ENCODE results near the gene FBXL13. TPM values are rescaled to one million over a fixed set of nuclear protein-coding genes. Genes with fewer than 3 reads are reported as not detected.

Gene FBXL13
- total and polyA plus RNA-seq, 2 donors from 2014 or later = 1.5 to 4.8 TPM

GRCh38 chr7:102974366-102975236, 100.0 kb downstream of the FBXL13 start:
- Histone ChIP-seq H3K4me3 (ENCODE audit: low read length in 3 of 3) (no peak overlapping the region), H3K27ac (ENCODE audit: low read depth in 2 of 2, low read length in 2 of 2) (no peak overlapping the region), H3K36me3 (ENCODE audit: control insufficient read depth in 2 of 3, insufficient read depth in 3 of 3, low read length in 3 of 3) (no peaks in the 10 kb centered on the region), H3K27me3 (ENCODE audit: control insufficient read depth, insufficient read depth, low read length) (no peaks in the 10 kb centered on the region), H3K9me3 (ENCODE audit: control insufficient read depth in 2 of 3, insufficient read depth in 1 of 3, low read length in 3 of 3) (peaks cover 0 to 6% (median 2%) of the 10 kb centered on the region in 3 donors), H3K4me1 (ENCODE audit: control insufficient read depth in 2 of 3, insufficient read depth in 2 of 3, low read depth in 1 of 3, low read length in 3 of 3) (no peaks in the 10 kb centered on the region), H3K9ac (ENCODE audit: low read length in 3 of 3) (no peak overlapping the region)
- no peak for TF ChIP-seq CTCF (IDR thresholded peaks at IDR 0.05; ENCODE audit: borderline replicate concordance, extremely low read depth, insufficient read depth)
- intact Hi-C loops (cut with DNase I) = no loop called here
- FAIRE-seq (no peak), DNase-seq (no peak)

GRCh38 chr7:102973096-102973802, 101.3 kb downstream of the FBXL13 start:
- intact Hi-C loops (cut with DNase I) = no loop called here
- no peak overlapping the region for H3K27ac ChIP-seq (ENCODE audit: low read depth in 2 of 2, low read length in 2 of 2)
- no peaks in the 10 kb centered on the region for H3K27me3 ChIP-seq (ENCODE audit: control insufficient read depth, insufficient read depth, low read length)
- TF ChIP-seq CTCF (IDR thresholded peaks at IDR 0.05; ENCODE audit: borderline replicate concordance, extremely low read depth, insufficient read depth) = no peak
- no peak overlapping the region for H3K9ac ChIP-seq (ENCODE audit: low read length in 3 of 3)
- FAIRE-seq = no peak
- H3K4me1 ChIP-seq (ENCODE audit: control insufficient read depth in 2 of 3, insufficient read depth in 2 of 3, low read depth in 1 of 3, low read length in 3 of 3) = no peaks in the 10 kb centered on the region
- H3K36me3 ChIP-seq (ENCODE audit: control insufficient read depth in 2 of 3, insufficient read depth in 3 of 3, low read length in 3 of 3) = no peaks in the 10 kb centered on the region
- H3K4me3 ChIP-seq (ENCODE audit: low read length in 3 of 3) = no peak overlapping the region
- no peaks in the 10 kb centered on the region for H3K9me3 ChIP-seq (ENCODE audit: control insufficient read depth in 2 of 3, insufficient read depth in 1 of 3, low read length in 3 of 3)
- DNase-seq = no peak

GRCh38 chr7:102967798-102968197, 106.8 kb downstream of the FBXL13 start:
- no peaks in the 10 kb centered on the region for H3K36me3 ChIP-seq (ENCODE audit: control insufficient read depth in 2 of 3, insufficient read depth in 3 of 3, low read length in 3 of 3)
- no peak overlapping the region for H3K27ac ChIP-seq (ENCODE audit: low read depth in 2 of 2, low read length in 2 of 2)
- H3K4me1 ChIP-seq (ENCODE audit: control insufficient read depth in 2 of 3, insufficient read depth in 2 of 3, low read depth in 1 of 3, low read length in 3 of 3) = no peaks in the 10 kb centered on the region
- DNase-seq (no peak), FAIRE-seq (no peak)
- H3K27me3 ChIP-seq (ENCODE audit: control insufficient read depth, insufficient read depth, low read length) = no peaks in the 10 kb centered on the region
- intact Hi-C loops (cut with DNase I) = no loop called here
- no peaks in the 10 kb centered on the region for H3K9me3 ChIP-seq (ENCODE audit: control insufficient read depth in 2 of 3, insufficient read depth in 1 of 3, low read length in 3 of 3)
- H3K9ac ChIP-seq (ENCODE audit: low read length in 3 of 3) = no peak overlapping the region
- no peak overlapping the region for H3K4me3 ChIP-seq (ENCODE audit: low read length in 3 of 3)
- TF ChIP-seq CTCF (IDR thresholded peaks at IDR 0.05; ENCODE audit: borderline replicate concordance, extremely low read depth, insufficient read depth) = no peak

Data from kidney (tissue), 14 donors.